Neural progenitor cell (in vitro differentiated cells): ENCODE measurements around the gene GDAP2.

ENCODE experiments used
- EZH2 ChIP-seq: fragments of 200-600 bp; sonication (generic); IDR thresholded peaks from 2 replicates; pipeline ENCODE4 v1.6.1; 2017; ENCODE audit warnings: antibody characterized with exemption, mild to moderate bottlenecking, moderate library complexity
- EZH2phosphoT487 ChIP-seq: fragments of 200-600 bp; sonication (generic); IDR thresholded peaks from 2 replicates; pipeline ENCODE4 v1.6.1; 2017; ENCODE audit warnings: antibody characterized with exemption
- TF ChIP-seq, protein P1 (sequence below): fragments of 200-600 bp; sonication (generic); IDR thresholded peaks from 2 replicates; pipeline ENCODE4 v1.5.1; 2017; ENCODE audit warnings: antibody characterized with exemption, mild to moderate bottlenecking

DNA sequence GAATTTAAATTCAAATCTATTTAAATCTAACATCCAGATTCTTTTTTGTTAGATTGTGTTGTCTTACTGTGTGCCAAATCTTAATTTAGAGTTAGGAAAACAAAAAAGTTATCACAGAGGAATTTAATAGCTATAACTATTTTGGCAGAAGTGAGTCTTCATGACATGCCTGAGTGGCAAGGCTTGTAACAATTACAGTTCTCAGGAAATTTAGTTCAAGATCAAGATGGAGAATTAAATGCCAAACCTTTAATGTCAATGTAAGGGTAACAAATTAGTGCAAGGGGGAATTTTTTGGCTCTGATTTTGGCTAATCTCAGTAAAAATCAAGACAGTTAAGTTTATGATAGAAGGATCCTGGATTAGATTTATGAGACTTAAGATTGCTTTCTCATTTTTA is 58.4 kb downstream of the GDAP2 start:
- TF ChIP-seq EZH2 (no peak), EZH2phosphoT487 (no peak)
- TF ChIP-seq, protein P1, sequence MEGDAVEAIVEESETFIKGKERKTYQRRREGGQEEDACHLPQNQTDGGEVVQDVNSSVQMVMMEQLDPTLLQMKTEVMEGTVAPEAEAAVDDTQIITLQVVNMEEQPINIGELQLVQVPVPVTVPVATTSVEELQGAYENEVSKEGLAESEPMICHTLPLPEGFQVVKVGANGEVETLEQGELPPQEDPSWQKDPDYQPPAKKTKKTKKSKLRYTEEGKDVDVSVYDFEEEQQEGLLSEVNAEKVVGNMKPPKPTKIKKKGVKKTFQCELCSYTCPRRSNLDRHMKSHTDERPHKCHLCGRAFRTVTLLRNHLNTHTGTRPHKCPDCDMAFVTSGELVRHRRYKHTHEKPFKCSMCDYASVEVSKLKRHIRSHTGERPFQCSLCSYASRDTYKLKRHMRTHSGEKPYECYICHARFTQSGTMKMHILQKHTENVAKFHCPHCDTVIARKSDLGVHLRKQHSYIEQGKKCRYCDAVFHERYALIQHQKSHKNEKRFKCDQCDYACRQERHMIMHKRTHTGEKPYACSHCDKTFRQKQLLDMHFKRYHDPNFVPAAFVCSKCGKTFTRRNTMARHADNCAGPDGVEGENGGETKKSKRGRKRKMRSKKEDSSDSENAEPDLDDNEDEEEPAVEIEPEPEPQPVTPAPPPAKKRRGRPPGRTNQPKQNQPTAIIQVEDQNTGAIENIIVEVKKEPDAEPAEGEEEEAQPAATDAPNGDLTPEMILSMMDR = no peak
